Loucy (cell line): ENCODE data around the gene XCL1.

Experiments
- H2AFZ ChIP-seq: fragments of 200-600 bp; sonication (generic); 2 replicates; pipeline ENCODE4 v1.6.0; 2016; ENCODE audit warnings: antibody characterized with exemption, mild to moderate bottlenecking, low read length, moderate library complexity
- H3F3A ChIP-seq: fragments of 200-600 bp; 2 replicates; pipeline ENCODE4 v1.6.0; 2016; ENCODE audit warnings: antibody characterized with exemption, low read depth, mild to moderate bottlenecking
- H3K27me3 ChIP-seq: fragments of 200-600 bp; sonication (generic); 2 replicates; pipeline ENCODE4 v1.6.1; 2014; ENCODE audit warnings: low read length, mild to moderate bottlenecking; ENCODE audit not compliant: insufficient read depth, poor library complexity, severe bottlenecking
- H3K36me3 ChIP-seq: fragments of 200-600 bp; sonication (generic); 2 replicates; pipeline ENCODE4 v1.6.1; 2016; ENCODE audit warnings: low read length; ENCODE audit not compliant: insufficient read depth
- H3K4me1 ChIP-seq: fragments of 200-600 bp; sonication (generic); 2 replicates; pipeline ENCODE4 v1.5.1; 2014; ENCODE audit warnings: low read length, mild to moderate bottlenecking; ENCODE audit not compliant: insufficient read depth, poor library complexity, severe bottlenecking
- H3K4me2 ChIP-seq: fragments of 200-600 bp; sonication (generic); 2 replicates; pipeline ENCODE4 v1.6.0; 2014; ENCODE audit warnings: antibody characterized with exemption, low read length, low read depth, mild to moderate bottlenecking; ENCODE audit not compliant: poor library complexity, severe bottlenecking
- H3K4me3 ChIP-seq: fragments of 200-600 bp; sonication (generic); 2 replicates; pipeline ENCODE4 v1.5.1; 2014; ENCODE audit warnings: low read length, mild to moderate bottlenecking, mixed read lengths; ENCODE audit not compliant: poor library complexity, severe bottlenecking
- H3K79me2 ChIP-seq: fragments of 200-600 bp; sonication (generic); 2 replicates; pipeline ENCODE4 v1.6.1; 2014; ENCODE audit warnings: low read length; ENCODE audit not compliant: insufficient read depth
- H3K9ac ChIP-seq: fragments of 200-600 bp; sonication (generic); 2 replicates; pipeline ENCODE4 v1.6.0; 2014; ENCODE audit warnings: mild to moderate bottlenecking, low read depth, low read length, moderate library complexity; ENCODE audit not compliant: poor library complexity, severe bottlenecking
- H3K9me2 ChIP-seq: fragments of 200-600 bp; sonication (generic); replicated peaks from 2 replicates; pipeline ENCODE4 v1.6.1; 2016; ENCODE audit warnings: low read depth, low read length, mixed read lengths
- H3K9me3 ChIP-seq: fragments of 200-600 bp; sonication (generic); 2 replicates; pipeline ENCODE4 v1.6.1; 2014; ENCODE audit warnings: mild to moderate bottlenecking, antibody characterized with exemption, low read length, low read depth; ENCODE audit not compliant: insufficient read depth
- H4K20me1 ChIP-seq: fragments of 200-600 bp; sonication (generic); 2 replicates; pipeline ENCODE4 v1.6.0; 2014; ENCODE audit warnings: antibody characterized with exemption, low read length, mild to moderate bottlenecking; ENCODE audit not compliant: insufficient read depth, poor library complexity, severe bottlenecking
- CTCF ChIP-seq: fragments of 200-600 bp; sonication (generic); conservative IDR thresholded peaks from 2 replicates; pipeline ENCODE4 v1.5.1; 2014; ENCODE audit warnings: mild to moderate bottlenecking, antibody characterized with exemption, low read length
- EZH2phosphoT487 ChIP-seq: fragments of 200-600 bp; IDR thresholded peaks from 2 replicates; pipeline ENCODE4 v1.6.1; 2018; ENCODE audit warnings: antibody characterized with exemption, mild to moderate bottlenecking, moderate library complexity, borderline replicate concordance

XCL1 gene

GRCh38 chr1:168585191-168585590 lies 8.8 kb downstream of the XCL1 start:
- H3K9ac ChIP-seq = no peak overlapping the region
- no peaks in the 10 kb centered on the region for H3F3A ChIP-seq
- H3K79me2 ChIP-seq = no peaks in the 10 kb centered on the region
- no peak overlapping the region for H3K4me3 ChIP-seq
- no peaks in the 10 kb centered on the region for H3K27me3 ChIP-seq
- H3K9me3 ChIP-seq = no peaks in the 10 kb centered on the region
- no peaks in the 10 kb centered on the region for H4K20me1 ChIP-seq
- H3K9me2 ChIP-seq = no peaks in the 10 kb centered on the region
- no peak for TF ChIP-seq CTCF
- H3K36me3 ChIP-seq = no peaks in the 10 kb centered on the region
- no peak overlapping the region for H3K4me2 ChIP-seq
- H2AFZ ChIP-seq = no peak overlapping the region
- H3K4me1 ChIP-seq = no peaks in the 10 kb centered on the region

- no peaks in the 10 kb centered on the region for H4K20me1 ChIP-seq
- H3K4me2 ChIP-seq = no peak overlapping the region
- no peaks in the 10 kb centered on the region for H3F3A ChIP-seq
- no peak overlapping the region for H2AFZ ChIP-seq
- H3K4me3 ChIP-seq = no peak overlapping the region
- no peaks in the 10 kb centered on the region for H3K9me2 ChIP-seq
- H3K79me2 ChIP-seq = no peaks in the 10 kb centered on the region
- H3K27me3 ChIP-seq = no peaks in the 10 kb centered on the region
- H3K9ac ChIP-seq = no peak overlapping the region
- no peaks in the 10 kb centered on the region for H3K4me1 ChIP-seq
- H3K9me3 ChIP-seq = no peaks in the 10 kb centered on the region
- no peaks in the 10 kb centered on the region for H3K36me3 ChIP-seq
- no peak for TF ChIP-seq CTCF
- TF ChIP-seq EZH2phosphoT487 = no peak
These were observed 9.5 kb downstream of the XCL1 start for GRCh38 chr1:168585937-168586336.

- Histone ChIP-seq H3K27me3 (no peaks in the 10 kb centered on the region), H3F3A (no peaks in the 10 kb centered on the region), H3K9me3 (no peaks in the 10 kb centered on the region), H2AFZ (no peak overlapping the region), H3K36me3 (no peaks in the 10 kb centered on the region), H3K4me3 (no peak overlapping the region), H3K9me2 (no peaks in the 10 kb centered on the region), H3K4me2 (no peak overlapping the region), H3K9ac (no peak overlapping the region), H3K79me2 (no peaks in the 10 kb centered on the region), H4K20me1 (no peaks in the 10 kb centered on the region), H3K4me1 (no peaks in the 10 kb centered on the region)
- TF ChIP-seq EZH2phosphoT487 = no peak
- TF ChIP-seq CTCF = no peak
These were observed 12.8 kb downstream of the XCL1 start for GRCh38 chr1:168589167-168589566.
